Neural progenitor cell (in vitro differentiated cells): ENCODE data around the gene TACR1.

ENCODE experiments used
- EZH2 ChIP-seq: fragments of 200-600 bp; sonication (generic); IDR thresholded peaks from 2 replicates; pipeline ENCODE4 v1.6.1; 2017; ENCODE audit warnings: antibody characterized with exemption, mild to moderate bottlenecking, moderate library complexity
- EZH2phosphoT487 ChIP-seq: fragments of 200-600 bp; sonication (generic); IDR thresholded peaks from 2 replicates; pipeline ENCODE4 v1.6.1; 2017; ENCODE audit warnings: antibody characterized with exemption
- TF ChIP-seq, protein P1 (sequence below): fragments of 200-600 bp; sonication (generic); IDR thresholded peaks from 2 replicates; pipeline ENCODE4 v1.5.1; 2017; ENCODE audit warnings: antibody characterized with exemption, mild to moderate bottlenecking

DNA sequence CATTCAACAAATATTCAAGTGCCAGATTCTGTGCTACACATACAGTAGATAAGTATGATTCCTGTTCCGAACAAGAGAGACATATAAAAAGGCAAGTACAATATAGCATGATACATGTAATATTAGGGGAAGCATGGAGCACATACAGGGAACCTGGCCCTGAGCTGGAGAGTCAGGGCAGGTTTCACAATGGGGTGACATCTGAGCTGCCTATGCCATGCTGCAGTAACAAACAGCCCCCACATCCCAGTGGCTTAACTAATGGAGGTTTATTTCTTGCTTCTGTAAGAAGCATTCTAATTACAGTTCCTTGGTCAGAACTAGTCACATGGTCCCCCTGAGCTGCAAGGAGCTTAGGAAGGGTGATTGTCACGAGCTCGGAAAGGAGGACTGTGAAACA, 27.3 kb upstream of the TACR1 start:
- TF ChIP-seq, protein P1, sequence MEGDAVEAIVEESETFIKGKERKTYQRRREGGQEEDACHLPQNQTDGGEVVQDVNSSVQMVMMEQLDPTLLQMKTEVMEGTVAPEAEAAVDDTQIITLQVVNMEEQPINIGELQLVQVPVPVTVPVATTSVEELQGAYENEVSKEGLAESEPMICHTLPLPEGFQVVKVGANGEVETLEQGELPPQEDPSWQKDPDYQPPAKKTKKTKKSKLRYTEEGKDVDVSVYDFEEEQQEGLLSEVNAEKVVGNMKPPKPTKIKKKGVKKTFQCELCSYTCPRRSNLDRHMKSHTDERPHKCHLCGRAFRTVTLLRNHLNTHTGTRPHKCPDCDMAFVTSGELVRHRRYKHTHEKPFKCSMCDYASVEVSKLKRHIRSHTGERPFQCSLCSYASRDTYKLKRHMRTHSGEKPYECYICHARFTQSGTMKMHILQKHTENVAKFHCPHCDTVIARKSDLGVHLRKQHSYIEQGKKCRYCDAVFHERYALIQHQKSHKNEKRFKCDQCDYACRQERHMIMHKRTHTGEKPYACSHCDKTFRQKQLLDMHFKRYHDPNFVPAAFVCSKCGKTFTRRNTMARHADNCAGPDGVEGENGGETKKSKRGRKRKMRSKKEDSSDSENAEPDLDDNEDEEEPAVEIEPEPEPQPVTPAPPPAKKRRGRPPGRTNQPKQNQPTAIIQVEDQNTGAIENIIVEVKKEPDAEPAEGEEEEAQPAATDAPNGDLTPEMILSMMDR = no peak
- TF ChIP-seq EZH2 = no peak
- no peak for TF ChIP-seq EZH2phosphoT487
